Caco-2 (cell line): ENCODE measurements around the gene SLC47A2. TPM values are rescaled to one million over a fixed set of nuclear protein-coding genes. Genes with fewer than 3 reads are reported as not detected.

Experiments
- BruUV-seq: library from RNA; stranded (reverse); fragments of 400-500 nt; replicated peaks from 2 replicates; lab custom pipeline; 2021; lab: Mats Ljungman, UMichigan
- CTCF ChIA-PET: fragments of 300-600 bp; sonication (Branson Sonifier 250); formaldehyde crosslinking; loops from one replicate; lab custom pipeline; 2022; ENCODE audit warnings: antibody characterized with exemption; lab: Charles Lee
- POLR2A ChIA-PET: fragments of 300-600 bp; sonication (Branson Sonifier 250); formaldehyde crosslinking; loops from one replicate; lab custom pipeline; 2022; ENCODE audit warnings: antibody characterized with exemption; lab: Charles Lee
- DNase-seq, 2 experiments: peaks; one replicate each; pipeline versions ENCODE4 v3.0.0 to v3.0.0-alpha.2; 2020 to 2022
- H3K27me3 ChIP-seq: replicated peaks from 2 replicates; pipeline ENCODE4 v1.6.0; 2011; ENCODE audit warnings: low read length; ENCODE audit not compliant: control insufficient read depth, insufficient read depth
- H3K36me3 ChIP-seq: 2 replicates; pipeline ENCODE4 v1.5.1; 2011; ENCODE audit warnings: low read length; ENCODE audit not compliant: control insufficient read depth, insufficient read depth
- H3K4me1 ChIP-seq: fragments of 250-450 bp; sonication (Bioruptor Pico); 2 replicates; pipeline ENCODE4 v1.5.1; 2020; ENCODE audit warnings: mild to moderate bottlenecking
- H3K4me3 ChIP-seq: 2 replicates; pipeline ENCODE4 v1.5.1; 2011; ENCODE audit warnings: low read depth, mild to moderate bottlenecking, control low read depth, low read length
- H3K9me3 ChIP-seq: fragments of 250-450 bp; sonication (Bioruptor Pico); 2 replicates; pipeline ENCODE4 v1.5.1; 2020; ENCODE audit warnings: mild to moderate bottlenecking, moderate library complexity
- H3K27ac Mint-ChIP-seq: one replicate; pipeline ENCODE4 v1.8.0; 2022; ENCODE audit warnings: mixed read lengths; ENCODE audit not compliant: unreplicated experiment
- H3K27me3 Mint-ChIP-seq: one replicate; pipeline ENCODE4 v1.8.0; 2022; ENCODE audit warnings: mixed read lengths; ENCODE audit not compliant: insufficient read depth, unreplicated experiment
- H3K36me3 Mint-ChIP-seq: one replicate; pipeline ENCODE4 v1.8.0; 2022; ENCODE audit warnings: mild to moderate bottlenecking, mixed read lengths; ENCODE audit not compliant: insufficient read depth, unreplicated experiment
- H3K4me1 Mint-ChIP-seq: one replicate; pipeline ENCODE4 v1.8.0; 2022; ENCODE audit warnings: low read depth, mixed read lengths; ENCODE audit not compliant: unreplicated experiment
- H3K4me3 Mint-ChIP-seq: one replicate; pipeline ENCODE4 v1.8.0; 2022; ENCODE audit warnings: mild to moderate bottlenecking, moderate library complexity, mixed read lengths; ENCODE audit not compliant: unreplicated experiment
- H3K9me3 Mint-ChIP-seq: one replicate; pipeline ENCODE4 v1.8.0; 2022; ENCODE audit warnings: mixed read lengths; ENCODE audit not compliant: unreplicated experiment
- intact Hi-C: fragments of 100-400 bp; cut with micrococcal nuclease; formaldehyde crosslinking; loops from one replicate; pipeline ENCODE4 v1.10.0; 2022; ENCODE audit not compliant: unreplicated experiment
- total RNA-seq: library from RNA; stranded (reverse); gene quantifications from 2 replicates; pipeline ENCODE4 v1.2.3, GENCODE V29; 2022
- TF ChIP-seq, protein P1 (sequence below), 2 experiments: fragments of 200-600 bp in 1 of 2; IDR thresholded peaks; 1 replicate in 1 of 2; 2 replicates in 1 of 2; pipeline versions ENCODE4 v1.5.1 to v1.8.0; 2011 to 2022; ENCODE audit warnings: antibody characterized with exemption in 1 of 2, control low read depth in 1 of 2, inconsistent platforms in 1 of 2, low read depth in 1 of 2, low read length in 1 of 2, mild to moderate bottlenecking in 1 of 2, moderate library complexity in 1 of 2; ENCODE audit not compliant: insufficient read depth in 1 of 2, severe bottlenecking in 1 of 2, unreplicated experiment in 1 of 2

SLC47A2 gene
- total RNA-seq, 1 experiment from 2014 or later: 0.20 TPM

DNA sequence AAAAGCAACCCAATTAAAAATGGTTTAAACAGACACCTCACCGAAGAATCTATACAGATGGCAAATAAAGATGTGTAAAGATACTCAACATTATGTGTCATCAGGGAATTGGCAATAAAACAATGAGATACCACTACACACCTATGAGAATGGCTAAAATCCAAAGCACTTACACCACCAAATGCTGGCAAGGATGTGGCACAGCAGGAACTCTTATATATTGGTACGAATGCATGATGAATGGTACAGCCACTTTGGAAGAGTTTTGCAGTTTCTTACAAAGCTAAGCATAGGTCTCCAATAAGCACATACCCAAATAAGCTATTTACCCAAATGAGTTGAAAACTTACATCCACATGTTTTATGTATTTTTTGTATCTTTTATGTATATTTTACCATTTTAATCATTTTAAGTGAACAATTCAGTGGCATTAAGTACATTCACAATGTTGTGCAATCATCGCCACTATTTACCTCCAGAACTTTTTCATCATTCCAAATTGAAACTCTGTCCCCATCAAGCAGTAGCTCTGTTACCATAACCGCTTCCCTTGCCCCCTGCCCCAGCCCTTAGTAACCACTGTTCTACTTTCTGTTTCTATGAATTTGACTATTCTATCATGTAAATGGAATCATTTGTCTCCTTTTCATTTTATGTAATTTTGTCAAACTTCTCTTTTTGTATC is 74.6 kb downstream of the SLC47A2 start:
- no peak overlapping the region for H3K4me3 ChIP-seq
- peaks cover 52% of the 10 kb centered on the region for H3K4me1 ChIP-seq
- no peaks in the 10 kb centered on the region for H3K27me3 Mint-ChIP-seq
- H3K27ac Mint-ChIP-seq: no peak overlapping the region
- intact Hi-C loops: no loop called here
- no peaks in the 10 kb centered on the region for H3K36me3 Mint-ChIP-seq
- no peaks in the 10 kb centered on the region for H3K36me3 ChIP-seq
- DNase-seq: no peak
- ChIA-PET POLR2A (no interaction called here), CTCF (no interaction called here)
- H3K9me3 Mint-ChIP-seq: no peaks in the 10 kb centered on the region
- H3K4me1 Mint-ChIP-seq: peaks cover 33% of the 10 kb centered on the region
- no peaks in the 10 kb centered on the region for H3K9me3 ChIP-seq
- TF ChIP-seq, protein P1, sequence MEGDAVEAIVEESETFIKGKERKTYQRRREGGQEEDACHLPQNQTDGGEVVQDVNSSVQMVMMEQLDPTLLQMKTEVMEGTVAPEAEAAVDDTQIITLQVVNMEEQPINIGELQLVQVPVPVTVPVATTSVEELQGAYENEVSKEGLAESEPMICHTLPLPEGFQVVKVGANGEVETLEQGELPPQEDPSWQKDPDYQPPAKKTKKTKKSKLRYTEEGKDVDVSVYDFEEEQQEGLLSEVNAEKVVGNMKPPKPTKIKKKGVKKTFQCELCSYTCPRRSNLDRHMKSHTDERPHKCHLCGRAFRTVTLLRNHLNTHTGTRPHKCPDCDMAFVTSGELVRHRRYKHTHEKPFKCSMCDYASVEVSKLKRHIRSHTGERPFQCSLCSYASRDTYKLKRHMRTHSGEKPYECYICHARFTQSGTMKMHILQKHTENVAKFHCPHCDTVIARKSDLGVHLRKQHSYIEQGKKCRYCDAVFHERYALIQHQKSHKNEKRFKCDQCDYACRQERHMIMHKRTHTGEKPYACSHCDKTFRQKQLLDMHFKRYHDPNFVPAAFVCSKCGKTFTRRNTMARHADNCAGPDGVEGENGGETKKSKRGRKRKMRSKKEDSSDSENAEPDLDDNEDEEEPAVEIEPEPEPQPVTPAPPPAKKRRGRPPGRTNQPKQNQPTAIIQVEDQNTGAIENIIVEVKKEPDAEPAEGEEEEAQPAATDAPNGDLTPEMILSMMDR (IDR thresholded peaks at IDR 0.05; ENCODE audit: insufficient read depth in 1 of 2, low read depth in 1 of 2, low read length in 1 of 2, severe bottlenecking in 1 of 2, unreplicated experiment in 1 of 2): no peak
- H3K4me3 Mint-ChIP-seq: no peak overlapping the region
- BruUV-seq: no TSS peak
- H3K27me3 ChIP-seq: no peaks in the 10 kb centered on the region

DNA sequence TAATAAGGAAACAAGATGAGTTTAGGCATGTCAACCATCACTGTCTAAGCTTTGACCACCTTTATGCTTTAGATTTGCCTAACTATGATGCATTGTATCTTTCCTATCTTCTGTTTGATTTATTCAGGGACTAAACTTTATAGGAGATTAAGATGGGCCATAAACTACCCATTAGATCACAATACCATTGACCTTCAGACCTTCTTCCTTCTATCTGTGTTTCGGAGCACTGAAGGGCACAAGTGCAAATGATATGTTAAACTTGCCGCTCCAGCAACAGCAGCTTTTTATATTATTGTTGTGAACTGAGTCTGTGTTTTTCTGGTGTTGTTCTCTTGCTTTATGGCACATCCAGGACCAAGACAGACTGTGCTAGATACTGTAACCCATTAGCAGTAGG is 84.5 kb downstream of the SLC47A2 start:
- H3K27me3 Mint-ChIP-seq: no peaks in the 10 kb centered on the region
- peaks cover 6% of the 10 kb centered on the region for H3K4me1 Mint-ChIP-seq
- H3K36me3 ChIP-seq: no peaks in the 10 kb centered on the region
- no peaks in the 10 kb centered on the region for H3K9me3 Mint-ChIP-seq
- TF ChIP-seq, protein P1 (IDR thresholded peaks at IDR 0.05; ENCODE audit: insufficient read depth in 1 of 2, low read depth in 1 of 2, low read length in 1 of 2, severe bottlenecking in 1 of 2, unreplicated experiment in 1 of 2): no peak
- CTCF ChIA-PET: interaction anchor here (0.6 kb wide), 1 partner anchor 133 kb away, joined by 3 read pairs; no protein-coding TSS in a partner anchor
- POLR2A ChIA-PET: no interaction called here
- BruUV-seq: no TSS peak
- no peaks in the 10 kb centered on the region for H3K4me1 ChIP-seq
- DNase-seq: no peak
- H3K9me3 ChIP-seq: no peaks in the 10 kb centered on the region
- no peaks in the 10 kb centered on the region for H3K27me3 ChIP-seq
- no peak overlapping the region for H3K27ac Mint-ChIP-seq
- no peaks in the 10 kb centered on the region for H3K36me3 Mint-ChIP-seq
- intact Hi-C loops: no loop called here
- no peak overlapping the region for H3K4me3 Mint-ChIP-seq
- no peak overlapping the region for H3K4me3 ChIP-seq

DNA sequence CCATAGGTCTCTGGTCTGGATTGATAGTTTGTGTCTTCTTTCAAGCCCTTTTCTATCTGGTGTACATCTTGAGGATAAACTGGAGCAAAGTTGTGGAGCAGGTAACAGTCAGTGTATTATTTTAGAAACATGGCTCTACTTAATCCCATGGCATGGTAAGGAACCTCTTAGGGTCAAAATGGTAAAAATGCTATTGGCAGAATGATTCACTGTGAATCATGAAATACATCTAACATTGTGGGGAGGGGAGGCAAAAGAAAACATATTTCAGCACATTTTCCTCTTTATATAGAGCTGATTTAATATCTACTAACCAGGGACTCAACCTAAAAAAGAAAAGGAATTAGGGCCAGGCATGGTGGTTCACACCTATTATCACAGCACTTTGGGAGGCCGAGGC is 85.7 kb downstream of the SLC47A2 start:
- ChIA-PET CTCF (no interaction called here), POLR2A (no interaction called here)
- Histone ChIP-seq H3K27me3 (no peaks in the 10 kb centered on the region), H3K36me3 (no peaks in the 10 kb centered on the region), H3K9me3 (no peaks in the 10 kb centered on the region), H3K4me3 (no peak overlapping the region), H3K4me1 (no peaks in the 10 kb centered on the region)
- H3K27me3 Mint-ChIP-seq: no peaks in the 10 kb centered on the region
- intact Hi-C loops: no loop called here
- no peaks in the 10 kb centered on the region for H3K36me3 Mint-ChIP-seq
- TF ChIP-seq, protein P1 (IDR thresholded peaks at IDR 0.05; ENCODE audit: insufficient read depth in 1 of 2, low read depth in 1 of 2, low read length in 1 of 2, severe bottlenecking in 1 of 2, unreplicated experiment in 1 of 2): no peak
- H3K27ac Mint-ChIP-seq: no peak overlapping the region
- H3K9me3 Mint-ChIP-seq: no peaks in the 10 kb centered on the region
- H3K4me1 Mint-ChIP-seq: peaks cover 6% of the 10 kb centered on the region
- no peak for DNase-seq
- H3K4me3 Mint-ChIP-seq: no peak overlapping the region
- BruUV-seq: no TSS peak
